ENCODE data around the gene RALGDS. TPM values are rescaled to one million over a fixed set of nuclear protein-coding genes. Genes with fewer than 3 reads are reported as not detected.

Gene RALGDS
- total RNA-seq, 1 donor from 2014 or later: 80.6 TPM

- H3K4me1 Mint-ChIP-seq (ENCODE audit: unreplicated experiment): peaks cover 49% of the 10 kb centered on the region
- no peak for DNase-seq (ENCODE audit: low spot score)
- H3K27ac Mint-ChIP-seq (ENCODE audit: unreplicated experiment): peak overlapping the region; percentile 52
- H3K9me3 Mint-ChIP-seq (ENCODE audit: unreplicated experiment): no peaks in the 10 kb centered on the region
- no peak overlapping the region for H3K4me3 Mint-ChIP-seq (ENCODE audit: unreplicated experiment)
- TF ChIP-seq, protein P1, sequence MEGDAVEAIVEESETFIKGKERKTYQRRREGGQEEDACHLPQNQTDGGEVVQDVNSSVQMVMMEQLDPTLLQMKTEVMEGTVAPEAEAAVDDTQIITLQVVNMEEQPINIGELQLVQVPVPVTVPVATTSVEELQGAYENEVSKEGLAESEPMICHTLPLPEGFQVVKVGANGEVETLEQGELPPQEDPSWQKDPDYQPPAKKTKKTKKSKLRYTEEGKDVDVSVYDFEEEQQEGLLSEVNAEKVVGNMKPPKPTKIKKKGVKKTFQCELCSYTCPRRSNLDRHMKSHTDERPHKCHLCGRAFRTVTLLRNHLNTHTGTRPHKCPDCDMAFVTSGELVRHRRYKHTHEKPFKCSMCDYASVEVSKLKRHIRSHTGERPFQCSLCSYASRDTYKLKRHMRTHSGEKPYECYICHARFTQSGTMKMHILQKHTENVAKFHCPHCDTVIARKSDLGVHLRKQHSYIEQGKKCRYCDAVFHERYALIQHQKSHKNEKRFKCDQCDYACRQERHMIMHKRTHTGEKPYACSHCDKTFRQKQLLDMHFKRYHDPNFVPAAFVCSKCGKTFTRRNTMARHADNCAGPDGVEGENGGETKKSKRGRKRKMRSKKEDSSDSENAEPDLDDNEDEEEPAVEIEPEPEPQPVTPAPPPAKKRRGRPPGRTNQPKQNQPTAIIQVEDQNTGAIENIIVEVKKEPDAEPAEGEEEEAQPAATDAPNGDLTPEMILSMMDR (IDR thresholded peaks at IDR 0.05; ENCODE audit: unreplicated experiment): no peak
- H3K36me3 Mint-ChIP-seq (ENCODE audit: low read depth, unreplicated experiment): peaks cover 19% of the 10 kb centered on the region
- peaks cover 19% of the 10 kb centered on the region for H3K27me3 Mint-ChIP-seq (ENCODE audit: unreplicated experiment)
Observed at GRCh38 chr9:133122935-133123611, 2.0 kb upstream of the RALGDS start.

GRCh38 chr9:133122605-133122934 is 1.5 kb upstream of the RALGDS start:
- no peaks in the 10 kb centered on the region for H3K9me3 Mint-ChIP-seq (ENCODE audit: unreplicated experiment)
- peaks cover 17% of the 10 kb centered on the region for H3K27me3 Mint-ChIP-seq (ENCODE audit: unreplicated experiment)
- peaks cover 22% of the 10 kb centered on the region for H3K36me3 Mint-ChIP-seq (ENCODE audit: low read depth, unreplicated experiment)
- DNase-seq (ENCODE audit: low spot score): no peak
- H3K4me3 Mint-ChIP-seq (ENCODE audit: unreplicated experiment): peak overlapping the region; percentile 77
- H3K4me1 Mint-ChIP-seq (ENCODE audit: unreplicated experiment): peaks cover 54% of the 10 kb centered on the region
- TF ChIP-seq, protein P1 (IDR thresholded peaks at IDR 0.05; ENCODE audit: unreplicated experiment): no peak
- H3K27ac Mint-ChIP-seq (ENCODE audit: unreplicated experiment): peak overlapping the region; percentile 74

DNA sequence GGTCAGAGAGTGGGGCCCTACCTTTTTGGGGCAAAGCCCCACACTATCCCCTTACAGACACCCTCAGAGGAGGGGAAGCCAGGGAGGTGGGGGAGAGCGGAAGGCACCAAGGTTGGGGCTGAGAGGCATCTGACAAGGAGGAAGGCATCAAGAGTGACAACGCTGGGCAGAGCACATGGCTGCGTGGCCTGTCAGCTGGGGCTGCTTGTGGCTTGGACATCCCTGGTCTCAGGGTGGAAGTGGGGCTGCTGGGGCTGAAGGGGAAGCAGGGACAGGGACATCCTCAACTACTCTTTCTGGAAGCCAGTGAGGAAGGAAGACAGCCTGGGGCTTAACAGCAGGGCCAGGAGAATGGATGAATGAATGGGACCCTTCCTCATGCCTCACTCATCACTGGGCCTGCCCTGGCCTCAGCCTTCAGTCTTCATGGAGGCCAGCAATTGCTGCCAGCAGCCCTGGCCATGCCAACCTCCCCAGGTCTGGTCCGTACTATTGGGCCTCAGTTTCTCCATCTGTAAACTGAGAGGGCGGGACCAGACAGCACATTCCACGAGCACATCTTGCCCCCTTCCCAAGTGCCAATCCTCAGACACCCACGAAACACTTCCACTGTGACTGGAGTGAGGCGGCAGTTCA is 993 bp upstream of the RALGDS start:
- TF ChIP-seq, protein P1 (IDR thresholded peaks at IDR 0.05; ENCODE audit: unreplicated experiment): no peak
- peak overlapping the region; percentile 83 for H3K4me3 Mint-ChIP-seq (ENCODE audit: unreplicated experiment)
- DNase-seq (ENCODE audit: low spot score): no peak
- peak overlapping the region; percentile 74 for H3K27ac Mint-ChIP-seq (ENCODE audit: unreplicated experiment)
- H3K9me3 Mint-ChIP-seq (ENCODE audit: unreplicated experiment): no peaks in the 10 kb centered on the region
- peaks cover 56% of the 10 kb centered on the region for H3K4me1 Mint-ChIP-seq (ENCODE audit: unreplicated experiment)
- H3K27me3 Mint-ChIP-seq (ENCODE audit: unreplicated experiment): peaks cover 20% of the 10 kb centered on the region
- peaks cover 24% of the 10 kb centered on the region for H3K36me3 Mint-ChIP-seq (ENCODE audit: low read depth, unreplicated experiment)

- Mint-ChIP-seq H3K4me1 (ENCODE audit: unreplicated experiment) (peaks cover 60% of the 10 kb centered on the region), H3K36me3 (ENCODE audit: low read depth, unreplicated experiment) (peaks cover 24% of the 10 kb centered on the region), H3K4me3 (ENCODE audit: unreplicated experiment) (peak overlapping the region; percentile 91), H3K27ac (ENCODE audit: unreplicated experiment) (no peak overlapping the region), H3K9me3 (ENCODE audit: unreplicated experiment) (no peaks in the 10 kb centered on the region), H3K27me3 (ENCODE audit: unreplicated experiment) (peaks cover 23% of the 10 kb centered on the region)
- DNase-seq (ENCODE audit: low spot score): no peak
- TF ChIP-seq, protein P1 (IDR thresholded peaks at IDR 0.05; ENCODE audit: unreplicated experiment): no peak
Observed at GRCh38 chr9:133120501-133121197, 391 bp downstream of the RALGDS start.

Data from endothelial cell (in vitro differentiated cells).